HEK293 (cell line): ENCODE results near the gene SMTNL1.

Source experiments
- ZNF558 ChIP-seq: fragments of 450-650 bp; formaldehyde crosslinking; IDR thresholded peaks from 2 replicates; pipeline ENCODE4 v1.5.1; 2016; ENCODE audit warnings: missing biosample characterization, missing genetic modification characterization
- TF ChIP-seq, protein P1 (sequence below): fragments of 450-650 bp; formaldehyde crosslinking; IDR thresholded peaks from 2 replicates; pipeline ENCODE4 v1.5.1; 2016; ENCODE audit warnings: missing biosample characterization, missing genetic modification characterization

DNA sequence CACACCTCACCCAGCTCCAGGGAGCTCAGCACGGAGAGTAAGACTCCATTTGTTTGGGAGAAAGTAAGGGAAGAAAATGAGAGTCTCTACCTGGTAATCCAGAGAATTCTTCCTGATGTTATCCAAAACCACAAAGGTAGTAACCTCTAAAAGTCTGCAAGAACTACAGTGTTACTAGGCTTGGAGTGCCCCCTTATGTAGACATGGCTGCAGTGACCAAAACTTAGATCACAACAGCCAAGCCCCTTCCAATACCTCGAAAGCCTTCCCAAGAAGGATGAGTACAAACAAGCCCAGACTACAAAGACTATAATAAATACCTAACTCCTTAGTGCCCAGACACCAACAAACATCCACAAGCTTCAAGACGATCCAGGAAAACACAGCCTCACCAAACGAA is 25.2 kb downstream of the SMTNL1 start:
- TF ChIP-seq, protein P1, sequence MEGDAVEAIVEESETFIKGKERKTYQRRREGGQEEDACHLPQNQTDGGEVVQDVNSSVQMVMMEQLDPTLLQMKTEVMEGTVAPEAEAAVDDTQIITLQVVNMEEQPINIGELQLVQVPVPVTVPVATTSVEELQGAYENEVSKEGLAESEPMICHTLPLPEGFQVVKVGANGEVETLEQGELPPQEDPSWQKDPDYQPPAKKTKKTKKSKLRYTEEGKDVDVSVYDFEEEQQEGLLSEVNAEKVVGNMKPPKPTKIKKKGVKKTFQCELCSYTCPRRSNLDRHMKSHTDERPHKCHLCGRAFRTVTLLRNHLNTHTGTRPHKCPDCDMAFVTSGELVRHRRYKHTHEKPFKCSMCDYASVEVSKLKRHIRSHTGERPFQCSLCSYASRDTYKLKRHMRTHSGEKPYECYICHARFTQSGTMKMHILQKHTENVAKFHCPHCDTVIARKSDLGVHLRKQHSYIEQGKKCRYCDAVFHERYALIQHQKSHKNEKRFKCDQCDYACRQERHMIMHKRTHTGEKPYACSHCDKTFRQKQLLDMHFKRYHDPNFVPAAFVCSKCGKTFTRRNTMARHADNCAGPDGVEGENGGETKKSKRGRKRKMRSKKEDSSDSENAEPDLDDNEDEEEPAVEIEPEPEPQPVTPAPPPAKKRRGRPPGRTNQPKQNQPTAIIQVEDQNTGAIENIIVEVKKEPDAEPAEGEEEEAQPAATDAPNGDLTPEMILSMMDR (tag by site-specific recombination) = no peak
- no peak for TF ChIP-seq ZNF558
